Measurements from ENCODE around the gene SEPTIN7.
"Not testable (repeated sequence)": the region's sequence is repeated elsewhere in the genome, so short reads cannot be mapped to it uniquely, and the experiment has no call there.

Gene SEPTIN7

DNA sequence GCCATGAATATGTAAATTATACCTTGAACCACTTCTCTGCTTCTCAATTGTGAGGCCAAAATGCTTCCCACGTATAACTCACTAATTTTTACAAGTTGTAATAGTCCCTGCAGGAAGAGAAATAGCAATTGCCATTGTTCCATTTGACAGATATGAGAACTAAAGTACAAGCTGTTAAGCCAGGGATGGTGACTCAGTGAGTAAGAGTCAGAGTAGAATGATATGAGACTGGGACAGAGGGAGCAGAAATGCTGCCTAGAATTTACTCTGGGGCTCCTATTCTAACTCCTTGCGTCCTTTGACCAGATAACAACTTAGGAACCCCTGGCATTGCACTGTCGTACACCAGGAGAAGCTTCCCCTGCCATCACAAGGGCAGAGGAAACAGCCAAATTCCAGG, 45.1 kb upstream of the SEPTIN7 start:
- no peak overlapping the region for H3K4me3 ChIP-seq (ENCODE audit: severe bottlenecking)
- H3K36me3 ChIP-seq (ENCODE audit: low read depth): no peaks in the 10 kb centered on the region
- no peak for DNase-seq (ENCODE audit: low spot score)
- no peaks in the 10 kb centered on the region for H3K9me3 ChIP-seq (ENCODE audit: severe bottlenecking)
- TF ChIP-seq, protein P1, sequence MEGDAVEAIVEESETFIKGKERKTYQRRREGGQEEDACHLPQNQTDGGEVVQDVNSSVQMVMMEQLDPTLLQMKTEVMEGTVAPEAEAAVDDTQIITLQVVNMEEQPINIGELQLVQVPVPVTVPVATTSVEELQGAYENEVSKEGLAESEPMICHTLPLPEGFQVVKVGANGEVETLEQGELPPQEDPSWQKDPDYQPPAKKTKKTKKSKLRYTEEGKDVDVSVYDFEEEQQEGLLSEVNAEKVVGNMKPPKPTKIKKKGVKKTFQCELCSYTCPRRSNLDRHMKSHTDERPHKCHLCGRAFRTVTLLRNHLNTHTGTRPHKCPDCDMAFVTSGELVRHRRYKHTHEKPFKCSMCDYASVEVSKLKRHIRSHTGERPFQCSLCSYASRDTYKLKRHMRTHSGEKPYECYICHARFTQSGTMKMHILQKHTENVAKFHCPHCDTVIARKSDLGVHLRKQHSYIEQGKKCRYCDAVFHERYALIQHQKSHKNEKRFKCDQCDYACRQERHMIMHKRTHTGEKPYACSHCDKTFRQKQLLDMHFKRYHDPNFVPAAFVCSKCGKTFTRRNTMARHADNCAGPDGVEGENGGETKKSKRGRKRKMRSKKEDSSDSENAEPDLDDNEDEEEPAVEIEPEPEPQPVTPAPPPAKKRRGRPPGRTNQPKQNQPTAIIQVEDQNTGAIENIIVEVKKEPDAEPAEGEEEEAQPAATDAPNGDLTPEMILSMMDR (IDR thresholded peaks at IDR 0.05; ENCODE audit: poor library complexity, severe bottlenecking): no peak
- no peaks in the 10 kb centered on the region for H3K4me1 ChIP-seq (ENCODE audit: insufficient read depth, poor library complexity, severe bottlenecking)
- H3K27ac ChIP-seq (ENCODE audit: poor library complexity, severe bottlenecking): no peak overlapping the region
- H3K27me3 ChIP-seq (ENCODE audit: insufficient read depth, poor library complexity, severe bottlenecking): no peaks in the 10 kb centered on the region
- no peak for ATAC-seq (ENCODE audit: low read depth)

DNA sequence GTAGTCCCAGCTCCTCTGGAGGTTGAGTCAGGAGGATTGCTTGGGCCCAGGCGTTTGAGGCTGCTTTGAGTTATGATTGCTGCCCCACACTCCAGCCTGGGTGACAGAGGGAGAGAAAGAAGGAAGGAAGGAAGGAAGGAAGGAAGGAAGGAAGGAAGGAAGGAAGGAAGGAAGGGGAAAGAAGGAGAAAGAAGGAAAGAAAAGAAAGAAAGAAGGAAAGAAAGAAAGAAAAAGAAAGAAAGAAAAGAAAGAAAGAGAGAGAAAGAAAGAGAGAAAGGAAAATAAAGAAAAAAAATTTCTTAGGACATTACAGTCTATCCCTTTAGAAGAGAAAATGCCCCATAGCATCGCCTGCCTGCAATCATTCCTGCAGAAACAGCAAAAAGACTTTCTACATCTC, 44.4 kb upstream of the SEPTIN7 start:
- not testable (repeated sequence) for H3K36me3 ChIP-seq (ENCODE audit: low read depth); ATAC-seq (ENCODE audit: low read depth); H3K4me3 ChIP-seq (ENCODE audit: severe bottlenecking); DNase-seq (ENCODE audit: low spot score); H3K27me3 ChIP-seq (ENCODE audit: insufficient read depth, poor library complexity, severe bottlenecking); H3K27ac ChIP-seq (ENCODE audit: poor library complexity, severe bottlenecking); H3K4me1 ChIP-seq (ENCODE audit: insufficient read depth, poor library complexity, severe bottlenecking); H3K9me3 ChIP-seq (ENCODE audit: severe bottlenecking)

DNA sequence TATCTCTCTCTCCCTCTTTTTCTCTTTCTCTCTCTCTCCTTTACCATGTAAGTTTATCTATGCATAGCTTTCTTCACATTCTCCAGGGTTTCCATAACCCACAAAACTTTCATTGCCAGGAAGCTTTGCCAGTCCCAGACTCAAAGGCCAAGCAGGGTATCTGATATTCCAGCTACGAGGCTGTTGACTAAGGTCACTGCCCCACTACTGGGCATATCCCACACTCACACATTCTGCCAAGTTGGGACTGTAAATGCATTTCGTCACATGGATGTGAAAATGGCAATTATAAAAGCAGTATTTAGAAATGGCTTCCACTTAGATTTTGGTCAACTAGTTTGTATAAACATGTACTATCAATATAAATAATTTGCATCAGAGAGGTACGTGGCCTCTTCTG, 43.3 kb upstream of the SEPTIN7 start:
- ATAC-seq (ENCODE audit: low read depth) (no peak), DNase-seq (ENCODE audit: low spot score) (no peak)
- Histone ChIP-seq H3K4me1 (ENCODE audit: insufficient read depth, poor library complexity, severe bottlenecking) (peaks cover 7% of the 10 kb centered on the region), H3K9me3 (ENCODE audit: severe bottlenecking) (no peaks in the 10 kb centered on the region), H3K27me3 (ENCODE audit: insufficient read depth, poor library complexity, severe bottlenecking) (no peaks in the 10 kb centered on the region), H3K4me3 (ENCODE audit: severe bottlenecking) (no peak overlapping the region), H3K27ac (ENCODE audit: poor library complexity, severe bottlenecking) (no peak overlapping the region), H3K36me3 (ENCODE audit: low read depth) (no peaks in the 10 kb centered on the region)
- TF ChIP-seq, protein P1 (IDR thresholded peaks at IDR 0.05; ENCODE audit: poor library complexity, severe bottlenecking): no peak

DNA sequence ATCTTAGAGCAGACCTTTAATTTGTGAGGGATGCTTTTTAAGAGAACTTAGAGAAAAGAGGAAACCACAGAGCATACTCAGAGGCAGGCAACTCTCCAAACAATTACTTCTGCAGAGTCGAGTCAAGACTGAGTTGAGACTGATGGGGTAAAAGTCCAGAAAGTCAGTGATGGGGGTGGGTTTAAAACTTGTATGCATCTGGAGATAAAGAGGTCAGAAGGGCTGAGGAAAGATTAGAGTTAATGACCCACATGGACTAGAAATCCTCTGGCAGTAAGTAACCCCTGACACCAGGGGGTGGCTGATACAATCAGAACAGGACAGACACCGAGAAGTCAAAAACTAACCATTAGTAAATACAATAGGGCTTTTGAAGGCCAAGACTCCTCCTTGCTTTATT, 42.4 kb upstream of the SEPTIN7 start:
- peaks cover 8% of the 10 kb centered on the region for H3K4me1 ChIP-seq (ENCODE audit: insufficient read depth, poor library complexity, severe bottlenecking)
- no peak overlapping the region for H3K4me3 ChIP-seq (ENCODE audit: severe bottlenecking)
- ATAC-seq (ENCODE audit: low read depth) (no peak), DNase-seq (ENCODE audit: low spot score) (no peak)
- H3K27ac ChIP-seq (ENCODE audit: poor library complexity, severe bottlenecking): no peak overlapping the region
- TF ChIP-seq, protein P1 (IDR thresholded peaks at IDR 0.05; ENCODE audit: poor library complexity, severe bottlenecking): no peak
- no peaks in the 10 kb centered on the region for H3K27me3 ChIP-seq (ENCODE audit: insufficient read depth, poor library complexity, severe bottlenecking)
- H3K36me3 ChIP-seq (ENCODE audit: low read depth): no peaks in the 10 kb centered on the region
- no peaks in the 10 kb centered on the region for H3K9me3 ChIP-seq (ENCODE audit: severe bottlenecking)

DNA sequence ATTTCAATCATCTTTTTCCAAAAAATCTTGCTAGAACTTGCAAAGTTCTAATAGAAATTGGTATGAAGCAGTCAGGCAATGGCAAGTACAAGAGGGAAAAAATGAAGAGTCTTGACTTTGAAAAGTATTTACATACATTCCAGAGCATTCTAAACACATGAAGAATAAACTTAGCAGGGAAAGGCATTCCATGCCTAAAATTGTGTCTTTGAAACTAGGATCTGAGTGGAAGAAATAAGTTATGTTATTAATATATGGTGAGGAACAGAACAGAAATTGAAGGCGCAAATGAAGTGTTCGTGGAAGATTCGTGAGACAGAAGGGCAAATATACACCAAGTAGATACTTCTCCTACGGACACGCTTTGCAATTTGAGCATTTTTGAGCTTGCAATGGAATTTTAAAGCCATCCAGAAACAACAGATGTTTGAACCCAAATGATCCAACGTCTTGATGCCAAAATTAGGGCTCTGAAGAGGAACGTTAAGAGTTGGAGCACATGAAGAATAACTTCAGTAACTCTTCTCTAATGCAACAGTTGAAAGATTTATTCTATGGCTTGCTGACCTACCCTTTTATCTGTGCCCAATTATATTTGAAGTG, 40.6 kb upstream of the SEPTIN7 start:
- no peak for DNase-seq (ENCODE audit: low spot score)
- TF ChIP-seq, protein P1 (IDR thresholded peaks at IDR 0.05; ENCODE audit: poor library complexity, severe bottlenecking): no peak
- Histone ChIP-seq H3K27ac (ENCODE audit: poor library complexity, severe bottlenecking) (no peak overlapping the region), H3K36me3 (ENCODE audit: low read depth) (no peaks in the 10 kb centered on the region), H3K27me3 (ENCODE audit: insufficient read depth, poor library complexity, severe bottlenecking) (no peaks in the 10 kb centered on the region), H3K4me1 (ENCODE audit: insufficient read depth, poor library complexity, severe bottlenecking) (peaks cover 8% of the 10 kb centered on the region), H3K9me3 (ENCODE audit: severe bottlenecking) (no peaks in the 10 kb centered on the region), H3K4me3 (ENCODE audit: severe bottlenecking) (no peak overlapping the region)
- no peak for ATAC-seq (ENCODE audit: low read depth)
